ENCODE measurements around the gene ATG13.

- TF ChIP-seq, protein P1, sequence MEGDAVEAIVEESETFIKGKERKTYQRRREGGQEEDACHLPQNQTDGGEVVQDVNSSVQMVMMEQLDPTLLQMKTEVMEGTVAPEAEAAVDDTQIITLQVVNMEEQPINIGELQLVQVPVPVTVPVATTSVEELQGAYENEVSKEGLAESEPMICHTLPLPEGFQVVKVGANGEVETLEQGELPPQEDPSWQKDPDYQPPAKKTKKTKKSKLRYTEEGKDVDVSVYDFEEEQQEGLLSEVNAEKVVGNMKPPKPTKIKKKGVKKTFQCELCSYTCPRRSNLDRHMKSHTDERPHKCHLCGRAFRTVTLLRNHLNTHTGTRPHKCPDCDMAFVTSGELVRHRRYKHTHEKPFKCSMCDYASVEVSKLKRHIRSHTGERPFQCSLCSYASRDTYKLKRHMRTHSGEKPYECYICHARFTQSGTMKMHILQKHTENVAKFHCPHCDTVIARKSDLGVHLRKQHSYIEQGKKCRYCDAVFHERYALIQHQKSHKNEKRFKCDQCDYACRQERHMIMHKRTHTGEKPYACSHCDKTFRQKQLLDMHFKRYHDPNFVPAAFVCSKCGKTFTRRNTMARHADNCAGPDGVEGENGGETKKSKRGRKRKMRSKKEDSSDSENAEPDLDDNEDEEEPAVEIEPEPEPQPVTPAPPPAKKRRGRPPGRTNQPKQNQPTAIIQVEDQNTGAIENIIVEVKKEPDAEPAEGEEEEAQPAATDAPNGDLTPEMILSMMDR (IDR thresholded peaks at IDR 0.05), result no peak
- no peak for TF ChIP-seq POLR2A (IDR thresholded peaks at IDR 0.05)
Observed at GRCh38 chr11:46657186-46657585, 39.8 kb downstream of the ATG13 start.
